Kidney epithelial cell (primary cell): ENCODE data around the gene ARHGEF40. TPM values are rescaled to one million over a fixed set of nuclear protein-coding genes. Genes with fewer than 3 reads are reported as not detected.

Experiments used
- DNase-seq: peaks from one replicate; pipeline ENCODE4 v3.0.0-alpha.2; 2010; ENCODE audit warnings: low read depth
- H3K27me3 ChIP-seq: 2 replicates; pipeline ENCODE4 v1.6.0; 2011; ENCODE audit warnings: low read length; ENCODE audit not compliant: control insufficient read depth, insufficient read depth
- H3K36me3 ChIP-seq: 2 replicates; pipeline ENCODE4 v1.5.1; 2011; ENCODE audit warnings: low read length; ENCODE audit not compliant: control insufficient read depth, insufficient read depth
- H3K4me3 ChIP-seq: 2 replicates; pipeline ENCODE4 v1.5.1; 2011; ENCODE audit warnings: low read depth, mild to moderate bottlenecking, control low read depth, low read length
- total RNA-seq: library from RNA; depleted of rRNA; stranded (reverse); fragments of >200 nt; gene quantifications from 2 replicates; pipeline ENCODE4 v1.2.3, GENCODE V29; 2015
- TF ChIP-seq, protein P1 (sequence below): IDR thresholded peaks from 2 replicates; pipeline ENCODE4 v1.5.1; 2011; ENCODE audit warnings: mild to moderate bottlenecking, moderate library complexity, low read length, control low read depth, inconsistent platforms; ENCODE audit not compliant: insufficient read depth, poor library complexity, severe bottlenecking

The ARHGEF40 gene
- total RNA-seq, 1 donor from 2014 or later = 59.7 TPM

- no peaks in the 10 kb centered on the region for H3K27me3 ChIP-seq
- H3K36me3 ChIP-seq = no peaks in the 10 kb centered on the region
- no peak for DNase-seq
- H3K4me3 ChIP-seq = no peak overlapping the region
- TF ChIP-seq, protein P1, sequence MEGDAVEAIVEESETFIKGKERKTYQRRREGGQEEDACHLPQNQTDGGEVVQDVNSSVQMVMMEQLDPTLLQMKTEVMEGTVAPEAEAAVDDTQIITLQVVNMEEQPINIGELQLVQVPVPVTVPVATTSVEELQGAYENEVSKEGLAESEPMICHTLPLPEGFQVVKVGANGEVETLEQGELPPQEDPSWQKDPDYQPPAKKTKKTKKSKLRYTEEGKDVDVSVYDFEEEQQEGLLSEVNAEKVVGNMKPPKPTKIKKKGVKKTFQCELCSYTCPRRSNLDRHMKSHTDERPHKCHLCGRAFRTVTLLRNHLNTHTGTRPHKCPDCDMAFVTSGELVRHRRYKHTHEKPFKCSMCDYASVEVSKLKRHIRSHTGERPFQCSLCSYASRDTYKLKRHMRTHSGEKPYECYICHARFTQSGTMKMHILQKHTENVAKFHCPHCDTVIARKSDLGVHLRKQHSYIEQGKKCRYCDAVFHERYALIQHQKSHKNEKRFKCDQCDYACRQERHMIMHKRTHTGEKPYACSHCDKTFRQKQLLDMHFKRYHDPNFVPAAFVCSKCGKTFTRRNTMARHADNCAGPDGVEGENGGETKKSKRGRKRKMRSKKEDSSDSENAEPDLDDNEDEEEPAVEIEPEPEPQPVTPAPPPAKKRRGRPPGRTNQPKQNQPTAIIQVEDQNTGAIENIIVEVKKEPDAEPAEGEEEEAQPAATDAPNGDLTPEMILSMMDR = no peak
Measured at GRCh38 chr14:21105095-21105494, 35.0 kb downstream of the ARHGEF40 start.

DNA sequence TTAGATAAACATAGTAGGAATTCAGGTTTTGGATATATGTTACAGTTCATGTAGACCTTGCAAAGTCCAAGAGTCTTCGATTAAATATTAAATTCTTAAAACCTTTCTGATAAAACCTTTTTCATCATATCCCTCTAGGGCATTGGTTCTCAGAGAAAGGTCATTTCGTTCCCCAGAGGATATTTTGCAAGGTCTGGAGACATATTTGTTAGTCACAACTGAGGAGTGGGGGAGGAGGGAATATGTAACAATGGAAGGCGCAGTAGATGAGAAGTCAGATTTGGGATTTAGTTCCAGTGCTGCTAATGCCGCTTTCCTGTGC, 36.0 kb downstream of the ARHGEF40 start:
- Histone ChIP-seq H3K27me3 (no peaks in the 10 kb centered on the region), H3K36me3 (no peaks in the 10 kb centered on the region), H3K4me3 (no peak overlapping the region)
- DNase-seq = no peak
- TF ChIP-seq, protein P1 = no peak

- DNase-seq = no peak
- H3K27me3 ChIP-seq = no peaks in the 10 kb centered on the region
- no peaks in the 10 kb centered on the region for H3K36me3 ChIP-seq
- H3K4me3 ChIP-seq = no peak overlapping the region
- TF ChIP-seq, protein P1 = peak; percentile 93
Measured at GRCh38 chr14:21106498-21107282, 36.6 kb downstream of the ARHGEF40 start.

- Histone ChIP-seq H3K27me3 (no peaks in the 10 kb centered on the region), H3K36me3 (no peaks in the 10 kb centered on the region), H3K4me3 (no peak overlapping the region)
- DNase-seq = no peak
- TF ChIP-seq, protein P1 = no peak
Measured at GRCh38 chr14:21107283-21107800, 37.2 kb downstream of the ARHGEF40 start.

DNA sequence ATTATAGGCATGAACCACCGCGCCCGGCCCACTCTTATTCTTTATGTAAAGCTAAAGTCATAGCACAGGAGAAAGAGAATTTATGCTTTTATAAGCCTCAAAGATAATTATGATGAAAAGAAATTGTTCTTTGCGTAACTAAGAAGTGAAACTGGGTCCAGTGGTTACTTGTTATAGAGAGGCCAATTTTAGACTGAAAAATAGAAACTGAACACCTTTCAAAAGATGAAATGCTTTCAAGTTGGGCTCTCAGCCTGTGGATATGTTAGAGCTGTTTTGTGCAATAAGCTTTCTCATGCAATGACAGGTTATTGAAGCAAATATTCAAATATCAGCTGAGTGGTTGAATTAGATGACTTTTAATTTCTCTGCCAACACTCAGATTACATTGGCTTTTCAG, 38.7 kb downstream of the ARHGEF40 start:
- no peak for DNase-seq
- no peaks in the 10 kb centered on the region for H3K27me3 ChIP-seq
- TF ChIP-seq, protein P1 = no peak
- no peaks in the 10 kb centered on the region for H3K36me3 ChIP-seq
- H3K4me3 ChIP-seq = no peak overlapping the region
